ENCODE results near the gene SMIM32.

Gene SMIM32

DNA sequence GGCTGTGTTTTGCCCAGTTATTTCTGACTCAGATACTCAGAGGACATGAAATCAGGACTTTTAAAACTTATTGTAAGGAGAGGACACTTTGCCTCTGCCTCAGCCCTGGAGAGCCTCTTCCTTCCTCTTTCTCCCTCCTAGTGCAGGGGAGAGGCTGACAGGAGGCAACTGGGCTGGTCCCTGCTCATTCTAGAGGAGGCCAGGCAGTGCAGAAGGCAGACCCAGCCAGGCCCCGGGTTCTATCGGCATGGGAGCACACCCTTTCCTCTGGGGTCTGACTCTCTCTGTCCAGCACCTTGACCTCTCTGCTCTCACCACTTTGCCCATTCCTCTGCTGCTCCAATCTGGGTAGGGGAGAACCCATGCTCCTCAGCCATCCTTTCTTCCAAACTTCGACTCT, 16.0 kb upstream of the SMIM32 start:
- DNase-seq: no peak

DNA sequence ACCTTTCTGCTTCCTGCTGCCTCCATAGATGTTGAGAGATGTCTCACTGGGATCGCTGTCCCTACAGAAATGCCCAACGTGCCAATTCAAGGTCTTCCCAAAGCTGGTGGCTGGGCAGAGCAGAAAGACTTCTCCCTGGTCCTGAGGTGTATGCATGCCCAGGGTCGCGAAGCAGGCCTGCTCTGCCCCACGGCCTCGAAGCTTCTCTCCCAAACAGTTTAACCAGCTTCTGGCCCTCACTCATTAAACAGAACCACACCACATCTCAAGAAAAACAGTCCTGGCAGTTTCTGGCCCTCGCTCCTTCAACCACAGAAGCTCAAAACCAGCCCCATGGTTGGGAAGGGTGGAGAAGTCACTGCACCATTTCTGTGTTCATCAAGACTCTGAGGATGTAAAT, 14.7 kb upstream of the SMIM32 start:
- no peak for DNase-seq

DNA sequence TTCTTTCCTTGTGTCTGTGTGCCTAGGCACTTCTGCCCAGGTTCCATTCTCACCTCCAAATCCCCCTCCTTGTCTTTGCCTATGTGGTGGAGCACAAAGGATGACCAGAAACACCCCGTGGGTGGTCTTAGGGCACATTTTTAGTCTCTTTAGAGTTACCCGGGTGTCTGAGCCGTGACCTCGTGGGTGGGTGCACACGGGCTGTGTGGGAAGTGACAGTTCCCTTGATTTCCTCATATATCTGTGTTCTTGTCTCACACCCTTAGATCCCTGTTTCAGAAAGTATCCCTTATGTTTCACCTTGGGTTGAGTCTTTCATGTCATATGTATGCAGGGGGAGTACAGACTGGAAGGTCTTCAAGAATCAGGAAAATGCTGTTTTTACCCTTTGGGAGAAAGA, 13.4 kb upstream of the SMIM32 start:
- DNase-seq: no peak

DNA sequence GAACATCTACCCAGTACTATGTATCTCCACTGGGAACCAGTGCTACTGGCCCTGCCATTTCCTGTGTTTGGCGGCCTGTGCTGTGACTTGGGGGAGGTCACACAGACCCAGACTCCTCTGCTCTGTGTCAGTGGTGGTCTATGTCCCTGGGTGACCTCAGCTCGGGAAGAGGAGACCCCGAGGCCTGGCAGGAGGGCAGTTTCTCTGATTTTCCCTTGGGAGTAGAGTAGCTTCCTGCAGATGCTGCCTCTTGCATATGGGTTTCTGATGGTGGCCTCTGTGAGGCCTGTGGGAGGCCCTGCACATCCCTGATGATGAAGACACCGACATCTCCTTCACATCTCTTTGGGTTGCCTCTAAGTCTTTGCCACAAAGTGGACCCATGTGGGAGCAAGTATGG, 13.0 kb upstream of the SMIM32 start:
- no peak for DNase-seq

DNA sequence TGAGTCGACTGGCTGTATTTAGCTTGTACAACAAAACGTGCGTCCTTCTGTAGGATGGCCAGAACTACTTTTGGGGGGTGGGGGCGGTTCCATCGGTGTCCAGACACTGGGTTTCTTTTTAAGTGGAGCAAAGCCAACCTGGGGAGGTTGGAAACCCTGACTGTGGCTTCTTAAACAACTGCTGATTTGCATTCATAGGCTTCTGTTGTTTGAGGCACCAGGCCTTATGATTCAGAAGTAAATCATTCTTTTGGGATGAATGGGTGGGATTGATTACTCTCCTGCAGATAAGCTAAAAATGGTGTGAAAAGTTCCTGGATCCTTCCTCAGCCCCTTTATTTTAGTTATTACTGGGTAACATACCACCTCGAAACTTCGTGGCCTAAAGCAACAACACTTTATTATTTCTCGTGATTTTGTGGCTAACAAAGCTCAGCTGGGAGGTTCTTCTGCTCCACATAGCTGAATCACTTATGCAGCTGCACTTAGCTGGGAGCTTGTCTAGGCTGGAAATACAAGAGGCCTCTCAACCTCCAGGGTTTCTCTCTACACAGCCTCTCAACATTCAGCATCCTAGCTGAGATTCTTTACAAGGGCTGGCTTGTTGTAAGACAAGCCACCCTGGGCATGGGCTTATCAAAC, 12.2 kb upstream of the SMIM32 start:
- DNase-seq: no peak

DNA sequence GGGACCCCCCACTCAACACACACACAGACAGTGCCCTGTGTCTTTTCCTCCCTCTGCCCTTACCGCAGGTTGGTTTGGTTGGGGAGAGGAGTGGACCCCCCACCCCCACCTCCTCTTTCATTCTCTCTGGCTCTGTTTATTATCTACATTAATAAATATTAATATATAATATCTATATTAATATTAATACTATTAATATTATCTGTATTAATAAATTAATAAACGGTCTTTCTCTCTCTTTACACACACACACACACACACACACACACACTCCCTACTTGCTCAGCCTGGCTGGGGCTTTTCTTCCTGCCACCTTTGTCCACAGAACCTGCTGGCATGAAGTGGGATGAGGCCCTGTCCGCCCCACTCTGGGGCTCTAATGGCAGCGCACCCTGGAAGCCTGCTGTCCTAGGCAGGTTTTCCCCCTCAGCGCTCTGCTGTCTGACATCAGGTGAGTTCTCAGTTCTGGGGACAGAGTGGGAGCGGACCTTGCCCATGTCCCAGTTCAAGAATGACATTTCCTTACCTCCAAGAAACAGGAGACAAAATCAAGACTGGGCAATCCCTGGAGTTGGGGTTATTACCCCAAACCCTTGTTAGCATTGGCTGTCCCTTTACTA, 10.5 kb upstream of the SMIM32 start:
- no peak for DNase-seq

DNA sequence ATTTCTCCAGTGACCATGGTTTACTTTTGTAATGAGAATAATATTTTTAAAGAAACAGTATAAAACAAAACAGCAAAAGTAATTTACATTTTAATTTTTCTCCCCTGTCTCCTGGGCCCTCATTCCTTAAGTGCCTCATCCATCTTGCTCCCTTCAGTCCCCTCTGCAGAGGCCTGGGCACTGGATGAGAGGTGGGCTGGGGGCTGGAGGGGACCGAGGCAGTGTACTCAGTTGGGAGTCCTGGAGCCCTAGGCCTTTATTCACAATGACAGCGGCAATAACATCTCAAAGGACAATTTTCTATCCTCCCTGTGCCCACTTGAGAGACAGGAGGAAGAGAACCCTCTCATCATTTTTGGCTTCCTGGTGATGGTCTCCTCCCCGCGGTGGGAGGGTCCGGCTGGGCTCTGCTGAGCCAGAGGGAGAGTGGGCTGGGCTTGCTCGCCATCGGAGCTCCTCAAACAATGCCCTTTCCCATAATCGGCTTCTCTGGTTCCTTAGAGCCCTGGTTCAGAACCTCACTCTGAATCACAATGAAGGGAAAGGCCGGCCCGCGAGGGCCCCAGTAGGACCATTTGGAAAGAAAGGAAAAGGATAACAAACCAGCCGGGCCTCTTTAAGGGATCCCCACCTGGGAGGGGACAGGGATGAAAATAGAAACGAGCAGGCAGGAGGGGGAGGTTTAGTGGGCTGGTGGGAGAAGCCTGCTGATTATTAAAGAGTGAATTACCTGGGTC, 9.7 kb upstream of the SMIM32 start:
- no peak for DNase-seq

DNA sequence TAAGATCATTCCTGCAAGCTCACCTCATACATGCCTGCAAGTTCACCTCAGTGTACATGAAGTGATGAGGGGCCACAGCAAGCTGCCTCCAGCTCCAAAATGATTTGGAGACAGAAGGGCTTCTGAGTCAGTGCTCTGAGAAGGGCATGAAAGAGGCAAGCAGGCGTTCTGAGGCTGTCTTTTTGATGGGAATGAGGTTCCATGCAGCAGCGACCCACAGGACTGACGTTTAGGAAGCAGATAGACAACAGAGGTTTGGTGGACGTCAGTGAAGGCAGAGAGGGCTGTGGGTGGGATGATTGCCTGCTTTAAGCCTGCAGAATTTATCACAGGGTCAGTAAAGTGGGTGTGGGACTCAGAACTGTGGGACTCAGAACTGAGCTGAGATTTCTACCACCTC, 8.9 kb upstream of the SMIM32 start:
- no peak for DNase-seq

DNA sequence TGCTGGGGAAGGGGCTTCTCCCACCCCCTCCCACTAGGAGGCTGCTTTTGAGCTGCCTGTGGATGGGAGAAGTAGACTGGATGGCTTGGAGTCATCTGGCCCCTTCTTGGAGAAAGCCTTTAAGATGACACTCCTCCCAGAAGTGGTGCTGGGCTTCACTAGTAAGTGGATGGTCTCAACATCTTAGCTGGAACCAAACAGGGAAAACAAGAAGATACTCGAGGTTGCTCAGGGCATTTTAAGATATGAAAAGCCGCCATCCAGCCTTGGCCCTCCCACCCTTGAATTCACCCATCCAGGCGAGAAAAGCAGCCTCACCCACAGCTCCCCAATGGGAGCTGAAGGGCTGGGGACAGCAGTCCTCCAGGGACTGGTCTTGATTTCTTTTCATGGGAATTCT, 7.8 kb upstream of the SMIM32 start:
- no peak for DNase-seq

DNA sequence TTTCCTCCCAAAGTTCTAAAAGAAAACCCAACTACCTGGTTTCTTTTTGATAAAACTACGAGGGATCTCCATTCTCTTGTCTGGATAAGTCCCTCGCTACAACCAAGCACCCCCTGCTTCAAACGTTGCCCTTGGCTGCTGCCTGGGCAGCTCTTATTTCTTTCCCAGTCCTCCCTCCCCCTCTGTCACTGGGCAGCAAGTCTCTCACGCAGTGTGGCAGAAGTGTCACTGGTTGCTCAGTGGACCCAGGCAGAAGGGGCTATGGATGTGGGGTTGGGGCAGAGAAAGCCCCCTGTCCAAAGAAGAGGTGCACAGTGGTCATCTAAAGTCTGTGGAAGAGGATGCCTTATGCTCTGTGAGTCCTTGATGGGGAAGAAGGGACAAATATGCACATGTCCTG, 7.2 kb upstream of the SMIM32 start:
- no peak for DNase-seq

DNA sequence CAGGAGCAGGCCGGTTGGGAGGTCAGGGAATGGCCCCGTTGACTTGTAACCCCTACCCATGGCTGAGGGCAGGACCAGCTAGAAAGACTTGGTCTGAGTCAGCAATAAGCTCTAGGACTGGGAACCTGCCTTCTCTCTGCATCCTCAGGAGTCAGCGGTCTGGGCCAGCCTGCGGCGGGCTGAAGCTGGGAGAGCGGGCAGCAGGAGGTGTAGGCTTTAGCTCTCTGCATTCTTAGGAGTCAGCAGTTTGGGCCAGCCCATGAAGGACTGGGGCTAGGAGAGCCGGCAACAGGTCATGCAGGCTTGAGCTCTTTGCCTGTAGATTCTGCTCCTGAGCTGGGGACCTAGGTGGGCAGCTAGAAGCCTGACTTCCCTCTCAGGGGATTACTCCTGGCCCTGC, 6.4 kb upstream of the SMIM32 start:
- DNase-seq: no peak

DNA sequence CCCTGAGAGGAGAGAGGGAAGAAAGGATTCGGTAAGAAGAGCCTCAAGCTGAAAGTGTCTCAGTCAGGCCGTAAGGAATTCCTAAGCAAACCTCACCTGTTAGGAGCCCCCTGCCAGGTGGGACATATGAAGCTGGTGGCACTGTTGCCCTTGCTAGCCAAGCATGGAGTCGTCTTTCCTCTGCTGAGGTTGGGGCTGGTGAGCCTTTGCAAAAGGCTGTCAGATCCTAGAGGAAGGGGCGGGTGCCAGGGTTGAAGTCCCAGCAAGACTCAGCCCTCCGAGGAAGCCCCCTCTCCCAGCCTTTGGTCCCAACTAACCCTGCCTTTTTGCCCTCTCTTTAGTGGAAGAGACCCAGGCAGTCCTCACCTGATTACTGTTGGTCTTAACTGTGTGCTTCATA, 5.5 kb upstream of the SMIM32 start:
- no peak for DNase-seq

DNA sequence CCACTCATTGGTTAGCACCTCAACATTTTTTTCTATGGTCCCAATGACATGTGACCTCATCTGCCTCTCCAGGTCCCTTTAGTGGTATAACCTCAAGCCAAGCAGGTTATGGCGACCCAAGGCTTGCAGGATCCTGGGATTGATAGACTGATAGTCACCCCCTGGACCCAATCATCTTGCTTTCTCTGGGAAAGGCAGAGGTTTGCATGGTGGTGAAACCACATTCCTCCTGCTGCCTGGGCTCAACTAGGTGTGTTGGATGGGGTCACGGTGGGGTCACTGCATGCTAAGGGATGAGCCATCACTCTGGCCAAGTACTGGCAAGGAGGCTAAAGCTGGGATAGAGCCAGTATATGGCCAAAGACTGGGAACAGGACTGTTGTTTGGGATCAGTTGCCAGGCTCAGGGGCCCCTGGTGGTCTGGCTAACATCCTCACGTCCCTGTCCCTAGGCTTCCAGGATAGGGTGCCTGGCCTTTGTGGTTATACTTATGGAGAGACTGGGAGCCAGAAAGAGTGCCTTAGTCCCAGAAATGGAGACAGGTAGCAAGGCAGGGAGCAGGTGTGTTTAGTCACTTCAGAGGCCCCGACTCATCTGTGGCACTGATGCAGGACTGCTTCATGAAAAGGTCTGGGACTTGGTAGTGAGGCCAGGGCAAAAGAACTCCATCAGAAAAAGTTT, 4.6 kb upstream of the SMIM32 start:
- no peak for DNase-seq

DNA sequence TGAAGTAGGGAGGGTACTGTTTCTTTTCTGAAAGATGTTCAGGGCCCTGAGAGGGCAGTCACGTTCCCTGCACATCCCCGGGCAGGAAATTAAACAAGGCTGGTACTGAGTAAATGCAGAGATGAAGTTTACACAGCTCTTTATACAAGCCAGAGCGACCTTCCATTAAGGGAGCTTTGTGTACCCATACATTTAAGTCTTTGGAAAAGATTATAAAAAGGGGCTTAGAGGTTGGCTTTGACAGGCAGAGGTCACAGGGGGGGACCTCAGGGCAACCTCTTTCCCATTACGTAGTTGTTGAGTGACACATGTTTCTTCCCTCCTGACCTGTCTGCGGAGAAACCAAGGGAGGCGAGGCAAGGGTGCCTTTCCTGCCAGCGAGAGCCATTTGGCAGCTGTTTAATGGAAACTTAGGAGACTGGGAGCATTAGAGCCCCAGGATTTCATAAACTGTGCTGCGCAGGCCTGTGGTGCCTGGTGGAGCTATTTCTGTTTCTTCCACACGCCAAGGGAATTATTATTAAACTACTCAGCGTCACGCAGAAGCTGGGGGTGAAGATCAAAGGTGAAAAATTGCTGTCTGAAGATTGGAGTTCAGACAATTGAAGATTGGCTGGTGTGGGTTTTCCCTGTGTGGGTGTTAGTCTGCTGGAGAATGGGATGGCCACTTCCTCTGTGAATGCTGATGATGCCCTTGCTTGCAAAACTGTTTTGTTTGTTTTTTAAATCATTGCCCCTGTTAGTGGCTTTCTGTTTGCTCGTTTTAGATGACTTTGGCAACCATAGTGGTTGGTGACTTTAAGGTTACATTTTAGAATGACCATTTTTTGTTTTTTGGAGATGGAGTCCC, 3.2 kb upstream of the SMIM32 start:
- DNase-seq: peak in 1 of 58 donors; percentile 14

DNA sequence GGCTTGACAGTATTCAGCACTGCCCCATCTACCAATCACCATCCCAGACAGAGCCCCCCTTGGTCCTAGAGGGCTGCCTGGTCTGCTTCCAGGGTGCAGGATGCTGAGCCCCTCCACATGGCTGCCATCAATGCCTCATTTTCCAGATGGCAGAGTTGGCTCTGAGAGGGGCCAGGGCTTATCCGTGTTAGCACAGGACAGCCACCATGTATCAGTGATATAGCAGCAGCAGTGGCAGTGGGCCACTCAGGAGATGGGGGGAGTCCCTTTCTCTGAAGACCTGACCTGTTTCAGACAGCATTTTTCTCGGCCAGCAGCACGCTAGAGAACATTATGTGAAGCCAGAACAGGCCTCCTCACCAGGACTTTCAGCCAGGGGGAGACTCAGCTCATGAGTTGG, 1.6 kb upstream of the SMIM32 start:
- no peak for DNase-seq

DNA sequence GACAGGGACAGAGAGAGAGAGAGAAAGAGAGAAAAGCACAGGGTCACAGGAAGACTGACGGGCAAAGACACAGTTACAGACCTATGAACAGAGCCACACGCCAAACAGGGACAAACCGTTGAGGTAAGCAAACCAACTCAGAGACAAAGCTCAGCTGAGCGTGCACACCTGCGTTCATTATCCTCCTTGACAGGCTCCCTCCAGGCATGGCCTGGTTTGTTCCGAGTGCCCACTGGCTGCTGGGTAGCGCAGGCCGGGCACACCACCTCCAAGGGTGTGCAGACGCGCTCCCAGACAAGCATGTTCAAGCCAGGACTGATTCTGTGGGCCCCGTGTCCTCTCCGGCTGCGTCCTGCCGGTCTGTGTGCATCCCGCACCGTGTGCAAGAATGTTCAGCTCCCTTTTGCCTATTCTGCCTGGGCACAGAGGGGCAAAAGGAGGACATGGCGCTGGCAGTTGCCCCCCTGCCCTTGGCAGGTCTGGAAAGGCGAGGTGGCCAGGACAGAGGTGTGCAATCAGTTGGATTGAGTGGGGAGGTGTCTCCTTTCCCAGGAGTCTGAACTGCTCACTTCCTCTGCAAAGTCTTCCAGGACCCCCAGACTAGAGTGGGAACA, 467 bp upstream of the SMIM32 start:
- DNase-seq: no peak

DNA sequence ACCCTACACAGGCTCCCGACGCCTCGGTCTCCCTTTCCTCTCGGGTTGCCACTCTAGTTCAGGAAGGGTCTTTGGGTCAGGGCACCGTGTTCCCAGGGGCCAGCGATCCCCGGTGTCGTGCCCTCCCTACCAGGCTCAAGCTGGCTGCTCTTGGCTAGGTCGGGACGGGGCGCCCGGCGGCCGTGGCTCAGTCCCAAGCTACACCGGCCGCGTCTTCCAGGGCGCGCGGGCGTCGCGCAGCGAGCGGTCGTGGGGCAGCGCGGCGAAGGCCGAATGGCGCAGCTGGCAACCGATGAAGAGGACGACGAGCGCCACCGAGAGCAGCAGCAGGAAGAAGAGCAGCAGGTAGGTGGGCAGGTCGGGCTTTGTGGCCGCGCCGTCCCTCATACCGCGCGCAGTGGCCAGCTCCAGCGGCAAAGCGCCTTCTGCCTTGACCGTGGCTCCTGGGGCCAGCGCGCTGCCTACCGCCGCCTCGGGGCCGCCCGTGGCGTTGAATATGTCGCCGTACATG, 892 bp downstream of the SMIM32 start:
- DNase-seq: no peak

DNA sequence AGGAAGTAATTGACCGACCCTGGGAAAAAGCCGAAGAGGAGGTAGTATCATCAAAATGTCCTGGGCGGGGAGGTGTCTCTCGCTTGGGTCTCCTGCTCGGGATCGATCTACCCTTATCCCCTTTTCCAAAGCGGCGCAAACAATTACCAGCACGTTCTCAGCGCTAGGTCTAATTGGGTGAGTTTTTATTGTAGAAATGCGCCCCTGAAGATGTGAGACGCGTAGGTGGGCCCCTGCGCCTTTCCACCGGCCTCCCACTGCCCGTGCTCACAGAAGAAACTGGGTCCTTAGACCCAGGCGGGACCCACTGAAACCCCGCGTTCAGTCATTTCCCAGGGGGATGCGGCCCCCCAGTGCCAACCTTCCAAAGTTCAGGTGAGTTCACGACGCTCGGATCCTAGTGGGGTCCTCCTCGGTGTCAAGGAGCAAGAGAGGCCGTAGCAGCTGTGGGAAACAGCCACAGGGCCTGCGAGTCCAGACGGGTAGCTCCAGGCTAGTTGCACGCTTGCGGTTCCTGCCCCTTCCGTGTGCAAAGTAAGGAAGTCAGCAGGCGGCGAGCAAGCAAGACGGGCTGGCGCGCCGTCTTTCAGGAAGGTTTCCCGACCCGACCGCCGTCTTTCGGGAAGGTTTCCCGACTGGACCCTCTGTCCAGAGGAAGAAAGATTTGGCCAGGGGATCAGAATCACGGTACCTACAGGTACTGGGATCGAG, 1.5 kb downstream of the SMIM32 start:
- no peak for DNase-seq

DNA sequence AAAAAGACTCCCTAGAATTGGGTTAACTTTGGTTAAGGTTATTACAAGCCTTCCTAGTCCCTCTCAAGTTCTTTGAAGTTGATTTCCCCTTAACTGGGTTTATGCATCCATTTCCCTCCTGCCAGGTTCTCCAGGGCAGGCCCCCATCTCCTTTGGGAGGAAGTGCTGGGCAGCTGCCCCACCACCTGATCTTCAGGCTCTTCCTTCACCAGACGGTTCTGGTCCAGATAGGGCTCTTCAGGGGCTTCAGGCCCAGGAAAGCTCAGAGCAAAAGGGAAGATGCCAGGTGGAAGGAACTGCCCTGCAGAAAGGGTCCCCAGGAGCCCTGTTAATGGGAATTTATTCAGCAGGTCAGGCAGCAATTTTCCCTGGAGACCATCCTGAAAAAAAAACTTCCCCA, 2.1 kb downstream of the SMIM32 start:
- DNase-seq: no peak

DNA sequence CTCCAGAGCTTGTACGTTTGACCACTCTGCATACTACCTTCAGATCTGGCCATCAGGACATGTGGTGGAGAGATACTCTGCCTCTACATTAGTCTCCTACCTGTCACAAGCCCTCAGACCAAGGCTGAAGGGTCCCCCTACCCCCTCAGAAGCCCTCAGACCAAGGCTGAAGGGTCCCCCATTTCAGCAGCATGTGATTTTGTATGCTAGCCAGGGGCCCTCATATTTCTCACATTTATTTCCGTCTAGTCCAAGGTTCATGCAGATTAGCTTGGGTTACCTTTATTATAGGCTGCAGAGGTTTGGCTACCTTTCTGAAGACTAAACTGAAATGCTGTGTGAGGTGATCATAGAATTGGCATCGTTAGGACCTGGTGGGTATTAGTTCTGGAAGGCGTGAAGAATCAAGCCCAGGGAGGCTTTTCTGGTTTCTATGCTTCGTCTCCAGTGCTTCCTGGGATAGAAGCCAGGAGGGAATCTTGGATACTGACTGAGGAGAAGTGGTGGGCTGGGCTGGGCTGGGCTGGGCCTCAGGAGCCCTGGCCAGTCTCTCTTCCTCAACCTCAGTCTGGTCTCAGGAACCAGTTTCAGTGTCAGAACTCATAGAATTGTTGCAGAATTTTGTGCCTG, 2.8 kb downstream of the SMIM32 start:
- no peak for DNase-seq
